T follicular helper cell (primary cell): ENCODE results near the gene FRMD4A.

ENCODE experiments used
- DNase-seq: peaks from one replicate; pipeline ENCODE4 v3.0.0-alpha.2; 2020; ENCODE audit warnings: low read depth

Gene FRMD4A

DNA sequence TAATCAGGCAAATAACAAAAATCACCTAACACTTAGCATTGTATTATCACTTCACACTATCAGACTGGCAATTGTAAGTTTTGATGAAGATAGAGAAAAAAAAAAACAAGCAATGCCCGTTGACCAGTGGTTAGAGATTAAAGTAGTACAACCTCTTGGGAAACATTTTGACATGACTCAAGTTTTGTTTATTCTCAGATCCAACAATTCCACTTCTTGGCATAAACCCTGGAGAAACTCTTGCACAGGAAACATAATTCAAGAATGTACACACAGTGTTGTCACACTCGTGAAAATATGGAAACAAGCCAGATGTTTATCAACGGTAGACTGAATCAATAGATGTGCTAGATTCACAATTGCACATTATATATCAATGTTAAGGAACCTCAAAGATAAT, 37.2 kb downstream of the FRMD4A start:
- no peak for DNase-seq

- DNase-seq = no peak
Measured at GRCh38 chr10:14291296-14291695, 39.4 kb downstream of the FRMD4A start.

GRCh38 chr10:14285941-14286560, 44.7 kb downstream of the FRMD4A start:
- DNase-seq = no peak

DNA sequence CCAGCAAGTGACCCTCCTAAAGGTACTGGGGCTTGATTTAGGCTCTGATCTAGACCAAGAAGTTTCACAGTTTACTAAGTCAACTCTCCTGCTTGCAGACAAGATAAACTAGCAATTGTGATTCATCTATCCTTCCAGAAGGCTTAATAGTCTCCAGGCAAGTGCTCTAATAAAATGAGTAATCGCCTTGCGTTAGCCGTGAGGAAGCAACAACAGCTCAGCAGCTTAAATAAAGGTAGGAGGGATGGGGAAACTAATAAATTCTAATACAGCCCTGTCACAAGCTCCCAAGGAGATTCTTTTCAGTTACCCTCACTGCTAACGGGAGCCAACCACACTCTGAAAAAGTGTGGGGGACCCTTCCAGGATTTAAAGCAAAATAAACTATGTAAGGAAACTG, 48.4 kb downstream of the FRMD4A start:
- no peak for DNase-seq

- no peak for DNase-seq
Measured at GRCh38 chr10:14278533-14278932, 52.2 kb downstream of the FRMD4A start.

DNA sequence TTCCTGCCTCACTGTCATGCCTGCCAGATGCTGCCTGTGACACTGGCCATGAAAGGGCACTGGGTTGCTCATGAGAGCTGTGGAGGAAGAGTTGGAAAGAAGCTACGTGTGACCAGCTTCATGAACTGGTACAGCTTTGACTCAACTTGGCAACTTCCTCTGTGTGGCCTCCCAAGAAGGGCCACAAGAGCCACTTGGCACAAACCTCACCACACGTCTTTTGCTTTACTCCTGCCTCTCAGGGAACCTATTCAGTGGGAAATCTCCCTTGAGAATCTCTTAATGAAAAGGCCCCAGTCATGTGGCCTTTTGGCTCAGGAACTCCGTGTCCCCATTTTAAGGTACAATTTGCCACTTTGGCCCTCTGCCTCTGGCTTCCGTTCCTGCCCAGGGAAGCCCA, 54.5 kb downstream of the FRMD4A start:
- DNase-seq = no peak

GRCh38 chr10:14271621-14272020, 59.1 kb downstream of the FRMD4A start:
- no peak for DNase-seq

DNA sequence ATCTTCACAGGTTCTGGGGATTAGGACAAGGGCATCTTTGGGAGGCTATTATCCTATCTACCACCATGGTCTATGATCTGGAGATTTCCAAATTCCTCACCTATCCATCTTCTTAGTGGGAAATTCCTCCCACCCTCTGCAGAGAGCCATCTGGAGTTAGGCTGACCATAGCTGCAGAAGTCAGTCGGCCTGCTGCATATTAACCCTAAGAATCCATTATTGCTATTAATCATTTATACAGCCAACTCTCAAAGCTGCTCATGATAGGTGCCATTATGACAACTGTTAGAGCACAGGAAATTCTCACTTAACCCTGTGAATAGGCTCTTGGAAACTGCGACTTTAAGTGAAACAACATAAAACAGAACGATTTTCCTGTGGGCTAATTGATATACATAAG, 60.4 kb downstream of the FRMD4A start:
- no peak for DNase-seq

DNA sequence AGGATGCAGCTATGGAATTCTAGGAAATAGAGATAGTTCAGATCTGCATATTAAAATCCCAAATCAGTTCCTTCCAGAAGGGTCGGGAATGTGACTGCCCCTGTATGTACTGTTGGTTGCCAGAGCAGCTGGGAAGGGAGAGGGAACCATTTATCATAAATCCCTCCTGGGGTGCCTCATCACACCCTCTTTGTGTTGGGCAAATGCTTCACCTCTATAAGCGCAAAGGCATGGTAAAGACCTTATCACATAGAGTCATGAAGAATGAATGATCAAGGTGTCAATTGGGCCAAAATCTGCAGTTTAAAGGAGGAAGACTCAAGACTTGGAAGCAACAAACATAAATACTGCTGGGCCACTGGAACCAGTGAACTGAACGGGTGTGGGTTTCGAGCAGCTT, 65.0 kb downstream of the FRMD4A start:
- DNase-seq = no peak

DNA sequence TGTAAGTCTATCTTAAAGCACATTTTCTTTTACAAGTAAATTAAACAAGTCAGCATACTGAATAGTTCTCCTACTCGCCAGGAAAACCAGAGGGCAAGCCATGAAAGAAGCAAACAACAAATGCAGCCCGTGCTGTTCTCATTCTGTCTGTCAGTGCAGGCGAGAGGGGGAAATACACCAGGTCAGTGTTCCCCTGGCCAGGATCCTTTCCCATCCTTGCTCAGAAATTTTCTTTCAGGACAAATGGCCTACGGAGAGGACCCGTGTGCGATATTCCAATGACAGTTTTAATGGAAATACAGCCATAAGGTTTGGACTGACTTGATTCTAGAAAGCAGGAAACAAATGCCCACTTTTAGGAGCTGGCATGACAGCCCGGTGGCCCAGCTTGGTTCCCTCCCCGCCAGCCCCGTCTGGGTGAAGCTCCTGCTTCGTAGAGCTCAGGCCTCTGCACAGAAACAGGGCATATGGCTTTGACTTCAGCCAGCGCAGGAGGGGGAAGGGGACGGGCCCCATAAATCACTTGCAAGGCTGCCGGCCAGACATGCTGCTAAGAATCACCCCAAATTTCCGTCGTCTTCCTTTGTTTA, 67.8 kb downstream of the FRMD4A start:
- no peak for DNase-seq

GRCh38 chr10:14261336-14261735, 69.4 kb downstream of the FRMD4A start:
- no peak for DNase-seq

DNA sequence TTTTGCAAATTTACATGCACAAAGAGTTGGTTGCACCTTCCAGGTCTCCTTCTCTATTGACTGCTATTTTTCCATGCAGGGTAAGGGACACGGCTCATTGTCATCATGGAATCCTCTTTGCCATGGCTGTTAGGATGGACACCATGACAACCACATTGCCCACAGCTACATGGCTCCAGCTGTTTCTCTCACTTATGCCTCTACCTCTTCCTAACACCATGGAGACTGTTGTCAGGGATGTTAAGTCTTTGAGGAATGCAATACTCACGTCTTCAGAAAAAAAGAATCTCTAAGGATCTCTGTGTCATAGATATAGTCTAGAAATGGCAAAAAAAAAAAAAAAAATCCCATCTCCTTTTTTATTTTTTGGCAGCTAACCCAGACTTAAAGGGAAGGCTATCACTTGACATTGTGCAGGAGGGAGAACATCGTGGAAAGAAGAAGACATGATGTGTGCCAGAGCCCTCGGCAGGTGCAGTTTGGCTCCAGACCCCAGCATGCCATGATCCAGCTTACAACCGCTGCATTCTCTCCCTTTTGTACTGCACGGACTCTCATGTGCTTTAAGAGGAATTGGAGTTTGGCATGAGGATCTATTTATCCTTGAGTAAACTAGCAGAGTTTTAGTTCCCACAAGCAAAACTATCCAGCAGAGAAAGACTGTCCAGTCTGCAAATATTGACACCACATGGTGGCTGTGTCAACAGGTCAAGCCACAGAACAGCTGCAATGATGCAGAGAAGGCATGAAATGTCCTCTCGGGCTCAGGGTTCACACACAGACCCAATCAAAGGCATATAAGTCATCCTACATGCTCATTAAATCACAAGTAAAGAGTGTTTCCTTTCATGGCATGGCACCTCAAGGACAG, 70.8 kb downstream of the FRMD4A start:
- DNase-seq = no peak

- no peak for DNase-seq
Measured at GRCh38 chr10:14254368-14254767, 76.4 kb downstream of the FRMD4A start.

DNA sequence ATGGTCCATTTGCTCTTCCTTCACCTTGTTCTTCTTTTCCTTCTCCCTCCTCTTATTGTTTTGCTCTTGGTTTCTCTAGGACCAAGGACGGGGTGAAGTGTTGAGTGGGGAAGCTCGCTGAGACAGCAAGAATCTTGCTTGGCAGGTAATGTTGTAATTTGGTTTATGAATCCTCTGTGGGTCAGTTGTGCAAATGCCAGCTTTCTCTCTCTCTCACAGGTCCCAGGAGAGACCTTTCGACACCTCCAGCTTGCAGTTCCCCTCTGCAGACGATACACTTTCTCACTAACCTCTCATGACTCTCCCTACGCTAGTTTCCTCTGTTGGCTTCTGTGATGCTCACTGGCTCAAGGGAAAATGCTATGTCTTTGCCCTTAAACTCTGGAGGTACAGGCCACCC, 77.0 kb downstream of the FRMD4A start:
- no peak for DNase-seq

DNA sequence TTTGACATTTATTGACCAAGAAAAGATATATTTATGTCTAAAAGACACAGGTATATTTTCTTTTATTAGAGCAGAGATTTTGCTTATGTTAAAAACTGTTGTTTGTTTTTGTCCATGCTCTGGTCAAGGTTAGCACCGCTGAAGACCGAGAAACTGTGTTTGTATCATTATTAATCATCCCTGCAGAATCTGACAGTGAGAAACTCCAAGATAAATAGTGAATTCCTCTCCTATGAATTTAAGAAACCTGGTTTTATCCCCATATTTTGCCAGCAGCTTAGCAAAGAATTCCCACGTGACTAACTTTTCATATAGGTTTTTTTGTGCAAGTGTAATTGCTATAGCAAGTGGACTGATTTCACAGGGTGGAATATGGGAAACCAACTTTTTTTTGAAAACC, 77.6 kb downstream of the FRMD4A start:
- DNase-seq = no peak

DNA sequence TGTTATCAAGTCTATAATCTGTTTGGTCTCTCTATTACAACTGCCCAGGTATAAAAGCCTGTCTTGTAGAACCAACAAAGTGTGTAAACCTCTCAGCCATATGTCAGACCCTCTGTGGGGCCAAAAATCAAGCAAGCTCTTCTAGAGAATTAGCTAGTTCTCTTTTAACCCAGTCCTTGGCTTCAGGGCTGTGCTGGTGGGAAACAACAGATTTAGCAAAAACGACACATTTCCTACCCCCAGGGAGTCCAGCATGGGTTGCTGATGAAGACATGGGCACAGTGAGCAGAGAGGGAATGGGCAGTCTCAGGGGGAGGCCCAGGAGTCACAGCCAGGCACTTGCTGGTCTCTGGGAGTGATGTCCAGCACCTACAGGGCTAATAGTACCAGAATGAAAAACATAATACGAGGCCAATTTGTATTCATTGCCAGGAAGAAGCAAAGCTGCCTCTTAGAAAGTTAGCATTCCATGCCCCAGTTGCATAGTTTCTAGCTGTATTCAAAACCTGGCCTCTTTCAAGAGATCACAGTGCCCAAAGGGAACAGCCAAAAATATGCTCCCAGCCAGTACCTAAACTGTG, 80.1 kb downstream of the FRMD4A start:
- no peak for DNase-seq

- DNase-seq = no peak
Measured at GRCh38 chr10:14247377-14248116, 83.2 kb downstream of the FRMD4A start.

DNA sequence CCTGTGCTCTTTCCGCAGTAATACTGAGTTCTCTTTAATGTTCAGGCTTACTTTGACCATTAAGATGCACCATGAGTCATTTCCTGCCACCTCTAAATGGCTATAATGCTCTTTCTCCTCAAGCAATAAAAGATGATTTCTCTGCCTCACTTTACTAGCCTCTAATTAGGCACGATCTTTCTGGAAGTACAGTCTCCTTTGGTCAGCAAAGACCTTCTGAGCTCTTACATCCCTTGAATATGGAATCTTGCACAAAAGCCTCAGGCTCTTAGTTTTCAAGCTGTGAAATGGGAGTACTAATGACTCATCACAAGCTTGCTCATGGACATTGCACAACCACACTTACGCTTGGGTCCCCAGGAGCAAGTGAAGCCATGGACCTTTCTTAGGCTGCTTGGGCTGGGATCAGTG, 85.9 kb downstream of the FRMD4A start:
- DNase-seq = no peak

DNA sequence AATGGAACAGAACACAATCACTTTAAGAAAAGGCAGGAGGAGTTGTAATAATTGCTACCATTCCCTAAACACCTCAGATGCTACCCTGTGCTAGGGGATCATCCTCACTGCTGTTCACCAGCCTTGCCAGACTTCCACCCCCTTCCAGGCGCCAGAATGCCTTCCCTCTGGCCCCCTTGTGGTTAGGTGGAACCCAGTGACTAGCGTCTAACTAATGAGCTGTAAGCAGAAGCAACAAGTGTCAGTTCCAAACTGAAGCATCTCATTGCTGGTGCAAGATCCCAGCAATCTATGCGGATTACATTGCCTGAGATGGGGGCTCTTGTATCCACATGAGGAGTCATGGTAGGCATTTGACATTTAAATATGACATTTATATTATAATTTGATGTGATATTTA, 86.6 kb downstream of the FRMD4A start:
- DNase-seq = no peak

DNA sequence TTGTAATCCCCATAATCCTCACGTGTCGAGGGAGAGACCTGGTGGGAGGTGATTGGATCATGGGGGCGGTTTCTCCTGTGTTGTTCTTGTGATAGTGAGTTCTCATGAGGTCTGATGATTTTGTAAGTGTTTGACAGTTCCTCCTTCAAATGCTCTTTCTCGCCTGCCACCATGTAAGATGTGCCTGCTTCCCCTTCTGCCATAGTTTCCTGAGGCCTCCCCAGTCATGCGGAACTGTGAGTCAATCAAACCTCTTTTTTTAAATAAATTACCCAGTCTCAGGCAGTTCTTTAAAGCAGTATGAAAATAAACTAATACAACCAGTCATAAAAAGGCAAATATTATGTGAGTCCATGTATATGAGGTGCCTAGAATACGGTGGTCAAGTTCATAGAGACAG, 87.5 kb downstream of the FRMD4A start:
- DNase-seq = no peak

DNA sequence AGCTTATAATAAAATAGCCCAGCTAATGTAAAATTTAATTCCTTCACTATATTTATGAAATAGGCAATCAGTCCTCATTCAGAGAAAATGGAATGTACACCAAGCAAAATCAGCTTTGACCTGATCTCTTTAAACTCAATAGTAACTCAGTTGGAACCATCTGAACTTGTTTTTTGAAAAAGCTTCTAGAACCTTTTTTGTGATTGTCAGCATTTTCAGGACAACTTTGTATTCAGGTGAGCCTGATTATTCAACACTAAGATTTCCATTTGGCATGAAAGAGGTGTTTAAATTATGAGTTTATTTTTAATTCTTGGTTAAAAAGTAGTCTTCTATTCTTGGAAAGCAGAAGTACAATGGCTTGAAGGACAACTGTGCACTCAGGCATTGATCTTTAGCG, 89.5 kb downstream of the FRMD4A start:
- no peak for DNase-seq
